Ishikawa (cell line): ENCODE results near the gene GPC6.

ENCODE experiments used
- CEBPB ChIP-seq: IDR thresholded peaks from 2 replicates; pipeline ENCODE4 v1.6.1; 2012
- CREB1 ChIP-seq: IDR thresholded peaks from 2 replicates; pipeline ENCODE4 v1.6.1; 2012; ENCODE audit warnings: low read depth
- EGR1 ChIP-seq: IDR thresholded peaks from 2 replicates; pipeline ENCODE4 v1.6.1; 2012
- EP300 ChIP-seq: IDR thresholded peaks from 2 replicates; pipeline ENCODE4 v1.6.1; 2012; ENCODE audit warnings: borderline replicate concordance
- FOXM1 ChIP-seq: IDR thresholded peaks from 2 replicates; pipeline ENCODE4 v1.6.1; 2012; ENCODE audit warnings: low read depth, borderline replicate concordance
- MAX ChIP-seq: IDR thresholded peaks from 2 replicates; pipeline ENCODE4 v1.6.1; 2012
- NFIC ChIP-seq: IDR thresholded peaks from 2 replicates; pipeline ENCODE4 v1.6.1; 2012
- RAD21 ChIP-seq: IDR thresholded peaks from 2 replicates; pipeline ENCODE4 v1.6.1; 2012; ENCODE audit warnings: low read depth
- TAF1 ChIP-seq: IDR thresholded peaks from 2 replicates; pipeline ENCODE4 v1.6.1; 2012; ENCODE audit warnings: low read depth, mild to moderate bottlenecking
- TCF12 ChIP-seq: IDR thresholded peaks from 2 replicates; pipeline ENCODE4 v1.6.1; 2012; ENCODE audit warnings: low read depth
- TEAD4 ChIP-seq: IDR thresholded peaks from 2 replicates; pipeline ENCODE4 v1.6.1; 2012
- USF1 ChIP-seq: IDR thresholded peaks from 2 replicates; pipeline ENCODE4 v1.6.1; 2012
- YY1 ChIP-seq: IDR thresholded peaks from 2 replicates; pipeline ENCODE4 v1.6.1; 2012; ENCODE audit warnings: low read depth
- ZBTB7A ChIP-seq: IDR thresholded peaks from 2 replicates; pipeline ENCODE4 v1.6.1; 2012; ENCODE audit warnings: low read depth
- TF ChIP-seq, protein P1 (sequence below): IDR thresholded peaks from 2 replicates; pipeline ENCODE4 v1.6.1; 2012; ENCODE audit warnings: low read depth, mild to moderate bottlenecking

GPC6 gene

GRCh38 chr13:93948162-93948922, 721.7 kb downstream of the GPC6 start:
- no peak for TF ChIP-seq TCF12
- no peak for TF ChIP-seq EP300
- TF ChIP-seq TAF1 = no peak
- no peak for TF ChIP-seq FOXM1
- TF ChIP-seq CEBPB = no peak
- no peak for TF ChIP-seq CREB1
- TF ChIP-seq ZBTB7A = no peak
- no peak for TF ChIP-seq TEAD4
- TF ChIP-seq, protein P1, sequence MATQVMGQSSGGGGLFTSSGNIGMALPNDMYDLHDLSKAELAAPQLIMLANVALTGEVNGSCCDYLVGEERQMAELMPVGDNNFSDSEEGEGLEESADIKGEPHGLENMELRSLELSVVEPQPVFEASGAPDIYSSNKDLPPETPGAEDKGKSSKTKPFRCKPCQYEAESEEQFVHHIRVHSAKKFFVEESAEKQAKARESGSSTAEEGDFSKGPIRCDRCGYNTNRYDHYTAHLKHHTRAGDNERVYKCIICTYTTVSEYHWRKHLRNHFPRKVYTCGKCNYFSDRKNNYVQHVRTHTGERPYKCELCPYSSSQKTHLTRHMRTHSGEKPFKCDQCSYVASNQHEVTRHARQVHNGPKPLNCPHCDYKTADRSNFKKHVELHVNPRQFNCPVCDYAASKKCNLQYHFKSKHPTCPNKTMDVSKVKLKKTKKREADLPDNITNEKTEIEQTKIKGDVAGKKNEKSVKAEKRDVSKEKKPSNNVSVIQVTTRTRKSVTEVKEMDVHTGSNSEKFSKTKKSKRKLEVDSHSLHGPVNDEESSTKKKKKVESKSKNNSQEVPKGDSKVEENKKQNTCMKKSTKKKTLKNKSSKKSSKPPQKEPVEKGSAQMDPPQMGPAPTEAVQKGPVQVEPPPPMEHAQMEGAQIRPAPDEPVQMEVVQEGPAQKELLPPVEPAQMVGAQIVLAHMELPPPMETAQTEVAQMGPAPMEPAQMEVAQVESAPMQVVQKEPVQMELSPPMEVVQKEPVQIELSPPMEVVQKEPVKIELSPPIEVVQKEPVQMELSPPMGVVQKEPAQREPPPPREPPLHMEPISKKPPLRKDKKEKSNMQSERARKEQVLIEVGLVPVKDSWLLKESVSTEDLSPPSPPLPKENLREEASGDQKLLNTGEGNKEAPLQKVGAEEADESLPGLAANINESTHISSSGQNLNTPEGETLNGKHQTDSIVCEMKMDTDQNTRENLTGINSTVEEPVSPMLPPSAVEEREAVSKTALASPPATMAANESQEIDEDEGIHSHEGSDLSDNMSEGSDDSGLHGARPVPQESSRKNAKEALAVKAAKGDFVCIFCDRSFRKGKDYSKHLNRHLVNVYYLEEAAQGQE = no peak

- no peak for TF ChIP-seq MAX
- TF ChIP-seq NFIC = no peak
- no peak for TF ChIP-seq CEBPB
- TF ChIP-seq CREB1 = no peak
- no peak for TF ChIP-seq USF1
- TF ChIP-seq EP300 = no peak
- TF ChIP-seq TCF12 = no peak
- TF ChIP-seq, protein P1 = no peak
- no peak for TF ChIP-seq RAD21
- no peak for TF ChIP-seq TEAD4
- no peak for TF ChIP-seq TAF1
- no peak for TF ChIP-seq ZBTB7A
- no peak for TF ChIP-seq EGR1
- TF ChIP-seq YY1 = no peak
- TF ChIP-seq FOXM1 = no peak
Measured at GRCh38 chr13:93951108-93951507, 724.5 kb downstream of the GPC6 start.

DNA sequence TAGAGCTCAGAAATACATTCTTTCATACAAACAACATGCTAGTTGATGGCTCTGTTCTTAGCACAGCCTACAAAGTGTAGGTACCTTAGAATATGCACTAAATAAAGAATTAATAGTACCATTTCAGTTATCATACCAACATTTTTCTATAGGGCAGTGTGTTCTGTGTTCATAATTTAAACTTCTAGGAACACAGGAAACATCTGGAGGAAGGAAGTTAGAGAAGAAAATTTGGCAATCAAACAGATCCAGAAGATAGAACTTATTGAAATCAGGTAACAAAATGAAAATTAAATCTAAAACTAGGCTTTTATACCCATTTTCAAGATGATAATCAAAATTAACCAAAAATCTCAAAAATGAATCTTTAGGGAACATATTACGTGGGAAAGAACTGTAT, 725.3 kb downstream of the GPC6 start:
- TF ChIP-seq CREB1 (no peak), CEBPB (no peak), TAF1 (no peak), EGR1 (no peak), EP300 (no peak), TCF12 (no peak)

DNA sequence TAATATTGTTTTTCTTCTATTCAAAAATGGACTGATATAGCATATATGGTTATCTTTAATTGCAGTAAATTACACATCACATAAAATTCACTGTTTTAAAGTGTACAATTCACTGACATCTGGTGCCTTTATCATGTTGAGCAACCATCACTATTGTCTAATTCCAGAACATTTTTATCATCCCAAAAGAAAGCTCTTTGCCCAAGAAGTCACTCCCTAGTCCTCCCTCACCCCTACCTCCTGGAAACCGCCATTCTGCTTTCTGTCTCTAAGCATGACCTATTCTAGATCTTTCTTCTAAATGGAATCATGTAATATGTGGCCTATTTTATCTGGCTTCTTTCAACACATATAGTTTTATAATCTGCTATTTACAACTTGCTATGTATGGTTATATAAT, 727.2 kb downstream of the GPC6 start:
- TF ChIP-seq CEBPB (no peak), EGR1 (no peak), EP300 (no peak), TEAD4 (no peak)
- TF ChIP-seq, protein P1 = no peak

GRCh38 chr13:93955904-93956303, 729.3 kb downstream of the GPC6 start:
- TF ChIP-seq CEBPB (no peak), MAX (no peak), NFIC (no peak), FOXM1 (no peak), EGR1 (no peak), USF1 (no peak), ZBTB7A (no peak), TEAD4 (no peak), TAF1 (no peak), EP300 (no peak), YY1 (no peak), TCF12 (no peak), RAD21 (no peak), CREB1 (no peak)
- TF ChIP-seq, protein P1 = no peak
